ENCODE measurements around the gene ACAP2.
"Not testable (repeated sequence)": the region's sequence is repeated elsewhere in the genome, so short reads cannot be mapped to it uniquely, and the experiment has no call there.

The ACAP2 gene

DNA sequence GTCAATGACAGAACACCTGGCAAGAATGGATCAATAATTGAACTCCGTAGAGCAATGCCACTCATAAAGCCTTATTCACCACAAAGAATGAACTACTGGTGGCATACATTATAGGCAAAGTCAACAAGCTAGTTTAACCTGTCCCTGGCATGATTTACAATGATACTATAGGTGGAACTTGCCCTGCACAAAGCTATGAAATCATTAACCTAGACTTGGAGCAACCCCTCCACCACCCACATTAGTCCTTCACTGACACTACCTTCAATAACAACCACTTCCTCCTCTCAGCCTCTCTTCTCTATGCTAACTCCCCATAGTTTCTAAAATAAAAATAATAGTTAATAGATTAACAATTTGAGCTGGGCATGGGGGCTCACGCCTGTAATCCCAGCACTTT lies 54.4 kb downstream of the ACAP2 start:
- no peak for DNase-seq (ENCODE audit: low spot score)

GRCh38 chr3:195386739-195387138 lies 56.1 kb downstream of the ACAP2 start:
- no peak for DNase-seq (ENCODE audit: low spot score)

DNA sequence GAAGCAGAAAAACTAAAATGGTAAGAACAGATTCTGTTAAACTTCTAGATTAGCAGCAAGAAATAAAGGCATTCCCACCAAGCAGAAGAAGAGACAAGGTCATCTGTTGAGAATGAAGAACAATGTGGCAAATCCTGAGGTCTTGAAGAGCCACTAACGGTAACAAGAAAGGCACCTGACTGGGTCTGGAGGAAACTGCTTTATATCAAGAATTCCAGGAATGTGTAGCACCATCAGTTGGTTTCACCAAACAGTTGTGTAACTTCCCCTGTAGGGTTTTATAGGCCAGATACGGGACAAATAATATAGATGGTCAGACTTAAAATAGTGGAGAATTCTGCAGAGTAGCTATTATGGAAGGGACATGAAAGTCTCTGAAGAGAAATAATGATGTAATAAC lies 57.3 kb downstream of the ACAP2 start:
- DNase-seq (ENCODE audit: low spot score): no peak

DNA sequence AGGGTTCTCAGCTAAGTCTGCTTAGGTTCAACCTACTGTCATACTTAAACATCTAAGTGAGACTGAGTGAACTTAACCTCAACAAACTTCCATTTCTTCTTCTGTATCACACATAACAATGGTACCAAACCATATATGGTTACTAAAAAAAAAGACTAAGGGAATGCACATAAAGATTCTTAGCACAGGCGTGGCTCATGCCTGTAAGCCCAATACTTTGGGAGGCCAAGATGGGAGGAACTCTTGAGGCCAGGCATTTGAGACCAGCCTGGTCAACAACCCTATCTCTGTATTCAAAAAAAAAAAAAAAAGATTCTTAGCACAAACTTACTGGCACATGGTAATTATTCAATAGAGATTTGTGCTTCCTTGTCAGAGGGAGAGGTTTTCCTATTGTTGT lies 57.9 kb downstream of the ACAP2 start:
- no peak for DNase-seq (ENCODE audit: low spot score)

GRCh38 chr3:195372220-195372619 lies 70.6 kb downstream of the ACAP2 start:
- no peak for DNase-seq (ENCODE audit: low spot score)

DNA sequence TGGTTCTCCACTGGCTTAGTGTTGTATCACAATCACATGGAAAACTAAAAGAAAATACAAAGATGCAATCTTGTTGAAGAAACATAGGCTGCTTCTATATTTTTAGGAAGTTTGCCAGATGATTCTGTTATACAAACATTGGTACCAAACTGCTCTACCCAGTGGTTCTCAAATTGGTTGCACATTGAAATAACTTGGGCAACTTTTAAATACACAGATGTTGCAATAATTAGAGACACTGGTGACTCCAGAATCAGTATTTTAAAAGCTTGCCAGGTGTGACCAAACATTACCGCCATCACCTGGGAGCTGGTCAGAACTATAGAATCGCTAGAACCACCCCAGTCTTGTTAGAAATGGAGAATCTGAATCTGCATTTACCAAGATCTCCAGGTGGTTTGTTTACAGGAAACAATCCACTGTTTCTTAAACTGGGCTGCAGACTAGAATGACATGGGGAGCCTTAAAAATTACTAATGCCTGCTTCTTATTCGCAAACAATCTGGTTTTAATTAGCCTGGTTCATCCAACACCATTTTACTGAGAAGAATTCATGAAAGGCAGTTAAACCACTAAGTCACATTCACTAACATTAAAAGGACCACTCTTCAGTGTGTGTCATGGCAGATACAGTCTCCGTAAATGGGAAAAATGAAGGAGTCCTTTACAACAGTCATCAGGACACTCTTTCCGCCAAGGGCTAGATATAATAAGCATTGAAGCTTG lies 76.5 kb downstream of the ACAP2 start:
- no peak for DNase-seq (ENCODE audit: low spot score)

- no peak for DNase-seq (ENCODE audit: low spot score)
Observed at GRCh38 chr3:195365371-195365770, 77.4 kb downstream of the ACAP2 start.

DNA sequence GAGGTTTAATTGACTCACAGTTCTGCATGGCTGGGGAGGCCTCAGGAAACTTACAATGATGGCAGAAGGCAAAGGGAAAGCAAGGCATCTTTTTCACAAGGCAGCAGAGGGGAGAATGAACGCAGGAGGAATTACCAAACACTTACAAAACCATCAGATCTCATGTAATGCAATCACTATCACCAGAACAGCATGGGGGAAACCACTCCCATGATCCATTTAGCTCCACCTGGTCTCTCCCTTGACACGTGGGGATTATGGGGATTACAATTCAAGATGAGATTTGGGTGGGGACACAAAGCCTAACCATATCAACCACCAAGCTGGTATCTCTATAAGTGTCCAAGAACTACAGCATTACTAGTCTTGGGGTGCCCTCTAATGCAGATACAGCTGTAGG lies 85.0 kb downstream of the ACAP2 start:
- DNase-seq (ENCODE audit: low spot score): not testable (repeated sequence)

- no peak for DNase-seq (ENCODE audit: low spot score)
Observed at GRCh38 chr3:195356151-195357086, 86.4 kb downstream of the ACAP2 start.

- not testable (repeated sequence) for DNase-seq (ENCODE audit: low spot score)
Observed at GRCh38 chr3:195354009-195354408, 88.8 kb downstream of the ACAP2 start.

GRCh38 chr3:195352895-195353488 lies 89.8 kb downstream of the ACAP2 start:
- DNase-seq (ENCODE audit: low spot score): no peak

- no peak for DNase-seq (ENCODE audit: low spot score)
Observed at GRCh38 chr3:195348426-195349115, 94.2 kb downstream of the ACAP2 start.

GRCh38 chr3:195337747-195338146 lies 105.1 kb downstream of the ACAP2 start:
- DNase-seq (ENCODE audit: low spot score): no peak

DNA sequence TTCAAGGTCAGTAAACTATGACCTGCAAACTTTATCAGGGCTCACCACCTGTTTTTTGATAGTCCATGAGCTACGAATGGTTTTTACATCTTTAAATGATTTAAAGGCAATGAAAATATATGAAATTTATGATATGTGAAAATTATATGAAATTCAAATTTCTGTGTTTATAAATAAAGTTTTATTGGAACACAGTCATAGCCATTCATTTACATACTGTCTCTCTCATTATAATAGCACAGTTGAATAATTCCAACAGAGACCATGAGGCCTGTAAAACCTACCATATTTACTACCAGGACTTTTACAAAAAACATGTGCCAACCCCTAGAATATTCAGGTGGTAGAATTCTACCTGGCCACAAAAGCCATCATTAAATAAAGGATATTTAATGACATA lies 107.9 kb downstream of the ACAP2 start:
- DNase-seq (ENCODE audit: low spot score): no peak

GRCh38 chr3:195319060-195319459 lies 123.8 kb downstream of the ACAP2 start:
- no peak for DNase-seq (ENCODE audit: low spot score)

DNA sequence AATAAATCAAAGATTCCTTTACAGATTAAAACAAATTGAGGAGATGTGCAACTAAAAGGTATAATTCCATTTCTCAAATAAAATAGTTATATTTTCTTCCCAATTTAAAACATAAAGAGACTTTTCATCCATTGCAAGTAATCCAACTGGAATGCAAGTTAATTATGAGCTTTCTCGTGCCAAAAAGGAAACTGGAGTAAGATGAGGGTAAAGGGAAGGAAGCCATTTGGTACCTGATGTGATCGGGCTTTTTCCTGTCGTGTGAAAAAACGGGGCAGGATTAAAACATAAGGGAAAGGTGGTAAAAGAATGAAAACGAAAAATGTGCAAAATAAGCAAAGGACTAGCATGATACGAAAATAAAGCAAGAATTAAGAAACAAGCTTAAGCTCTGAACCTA lies 130.1 kb downstream of the ACAP2 start:
- no peak for DNase-seq (ENCODE audit: low spot score)

DNA sequence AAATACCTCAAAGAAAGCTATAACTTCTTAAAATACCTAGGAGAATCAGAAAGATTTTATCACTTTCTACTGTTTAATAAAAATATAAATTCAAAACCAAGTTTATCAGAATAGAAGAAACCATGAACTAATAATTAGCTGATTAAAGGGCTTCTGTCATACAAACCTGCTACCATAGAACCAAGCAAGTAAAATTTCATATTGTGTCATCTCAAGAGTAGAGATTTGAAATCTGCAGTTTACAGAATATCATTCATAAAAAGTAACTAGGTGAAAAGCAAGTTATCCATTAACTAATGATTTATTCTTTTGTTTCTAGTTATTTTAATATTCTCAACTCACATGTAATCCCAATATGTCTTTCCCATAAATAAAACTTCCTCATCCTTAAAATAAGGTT lies 135.1 kb downstream of the ACAP2 start:
- no peak for DNase-seq (ENCODE audit: low spot score)

DNA sequence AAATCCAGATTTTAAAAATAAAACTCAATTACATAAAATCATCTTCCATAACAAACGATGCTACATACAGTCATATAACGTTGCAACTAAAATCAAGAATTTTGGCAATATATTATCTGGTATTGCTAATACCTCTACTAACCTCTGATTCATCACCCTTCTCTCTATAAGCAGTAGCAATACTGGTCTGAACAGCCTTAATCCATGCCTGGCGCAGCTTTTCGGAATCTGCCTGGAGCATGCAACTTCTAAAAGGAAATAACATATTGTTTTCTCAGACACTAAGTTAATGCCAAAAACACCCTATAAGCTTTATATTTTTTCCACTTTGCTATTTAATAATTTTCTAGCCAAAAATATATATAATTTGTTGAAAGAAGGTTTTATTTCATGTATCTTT lies 136.5 kb downstream of the ACAP2 start:
- no peak for DNase-seq (ENCODE audit: low spot score)

DNA sequence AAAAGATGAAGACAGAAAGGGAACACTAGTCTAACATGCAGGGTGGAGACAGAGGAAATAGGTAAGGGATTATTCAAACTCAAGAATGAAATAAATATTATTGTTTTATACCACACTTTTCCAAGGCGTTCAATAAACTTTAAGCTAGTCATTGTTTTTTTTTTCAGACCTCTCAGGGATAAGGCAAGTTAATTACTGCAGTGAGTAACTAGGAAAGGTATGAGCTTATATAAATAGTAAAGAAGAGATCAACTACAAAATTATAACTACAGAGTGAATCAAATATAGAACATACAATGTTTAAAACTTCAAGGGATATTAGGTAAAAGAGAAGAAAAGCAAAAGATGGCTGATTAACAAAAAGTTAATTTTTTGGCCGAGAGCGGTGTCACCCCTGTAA lies 140.4 kb downstream of the ACAP2 start:
- no peak for DNase-seq (ENCODE audit: low spot score)

DNA sequence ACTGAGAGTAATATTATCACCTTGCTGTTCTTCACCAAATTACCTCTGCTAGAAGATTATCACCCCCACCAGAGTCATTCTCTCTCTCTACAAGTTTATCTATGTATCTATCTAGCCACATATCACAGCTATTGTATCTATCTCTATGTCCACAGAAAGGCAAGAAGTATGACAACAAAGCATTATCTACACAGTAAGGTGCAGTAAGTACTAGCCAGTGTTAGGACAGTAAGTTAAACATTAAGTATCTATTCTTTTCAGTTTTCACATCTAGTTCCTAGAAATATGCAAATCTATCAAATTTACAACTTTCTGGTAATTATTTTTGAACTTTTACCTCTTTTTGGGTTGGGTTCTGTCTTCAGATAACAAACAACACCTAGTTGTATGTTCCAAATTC lies 145.4 kb downstream of the ACAP2 start:
- DNase-seq (ENCODE audit: low spot score): no peak

DNA sequence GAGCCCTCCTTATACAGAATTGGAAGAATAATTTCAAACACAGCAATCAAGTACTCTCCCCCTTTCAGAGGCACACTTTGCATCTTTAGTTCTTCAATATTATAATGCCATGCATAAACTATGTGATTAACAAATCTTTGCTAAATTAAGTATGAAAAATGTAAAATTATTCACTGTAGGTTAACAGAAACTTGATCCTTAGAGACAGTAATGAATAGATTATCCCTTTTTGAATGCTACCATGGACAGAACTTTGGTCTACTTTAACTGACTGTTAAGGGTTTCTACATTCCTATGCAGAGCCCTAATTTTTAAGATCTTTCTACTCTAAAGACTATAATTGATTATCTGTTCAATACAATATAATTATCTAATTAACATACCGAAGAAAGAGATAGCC lies 146.2 kb downstream of the ACAP2 start:
- no peak for DNase-seq (ENCODE audit: low spot score)

DNA sequence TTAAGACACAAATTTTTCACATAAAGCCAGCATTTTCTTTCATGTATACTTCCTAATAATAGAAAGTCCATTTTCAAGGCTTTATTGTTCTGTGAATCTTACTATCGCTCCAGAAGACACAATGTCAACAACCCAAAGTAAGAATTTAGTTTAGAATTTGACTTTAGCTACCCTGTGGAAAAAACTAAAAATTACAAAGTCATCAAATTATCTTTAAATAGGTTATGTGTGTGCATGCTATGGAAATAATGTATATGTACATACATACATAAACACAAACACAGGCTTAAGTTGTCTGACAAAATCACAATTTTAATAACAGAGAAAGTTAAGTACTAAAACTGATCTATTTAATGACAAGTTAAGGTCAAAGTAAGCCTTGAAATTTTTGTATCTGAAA lies 151.7 kb downstream of the ACAP2 start:
- no peak for DNase-seq (ENCODE audit: low spot score)
